Right lobe of liver (tissue), 6 donors: ENCODE results near the gene OR6A2. TPM values are rescaled to one million over a fixed set of nuclear protein-coding genes. Genes with fewer than 3 reads are reported as not detected.
A peak's percentile ranks its signal among the peaks of the same experiment; 100 is the strongest.

Experiments
- ATAC-seq, 4 donors: fragments of 200-7000 bp; cut with Tn5 transposase; one replicate each; pipeline ENCODE4 v1.9.1; 2020; ENCODE audit warnings: mild to moderate bottlenecking in 4 of 4, moderate library complexity in 4 of 4
- DNase-seq, 3 donors: peaks; one replicate each; pipeline ENCODE4 v3.0.0-alpha.2; 2020
- H3K27ac ChIP-seq, 3 donors: fragments of 200-600 bp; one replicate each; pipeline ENCODE4 v1.8.0; 2022
- H3K27me3 ChIP-seq, 2 donors: fragments of 200-600 bp; one replicate each; pipeline ENCODE4 v1.8.0; 2022
- H3K36me3 ChIP-seq, 4 donors: fragments of 200-600 bp; sonication (generic) in 1 of 4; one replicate each; pipeline versions ENCODE4 v1.5.1 to v1.8.0; 2017 to 2022; ENCODE audit warnings: control low read depth in 1 of 4
- H3K4me1 ChIP-seq, 4 donors: fragments of 200-600 bp; sonication (generic) in 1 of 4; one replicate each; pipeline versions ENCODE4 v1.5.1 to v1.8.0; 2017 to 2022; ENCODE audit warnings: control low read depth in 1 of 4
- H3K4me3 ChIP-seq, 3 donors: fragments of 200-600 bp; one replicate each; pipeline ENCODE4 v1.8.0; 2022
- H3K9me3 ChIP-seq, 4 donors: fragments of 200-600 bp; sonication (generic) in 1 of 4; one replicate each; pipeline versions ENCODE4 v1.5.1 to v1.8.0; 2017 to 2022; ENCODE audit warnings: control low read depth in 1 of 4
- CTCF ChIP-seq, 4 donors: fragments of 200-600 bp in 3 of 4; fragments of 450-650 bp in 1 of 4; IDR thresholded peaks; one replicate each; pipeline versions ENCODE4 v1.5.1 to v1.8.0; 2016 to 2022; ENCODE audit warnings: antibody characterized with exemption in 4 of 4, mild to moderate bottlenecking in 2 of 4
- POLR2A ChIP-seq: fragments of 450-650 bp; IDR thresholded peaks from one replicate; pipeline ENCODE4 v1.6.1; 2017; ENCODE audit warnings: antibody characterized with exemption, mild to moderate bottlenecking
- WGBS: methylation state at CpG from one replicate; pipeline ENCODE4 v1.1.6; 2018; ENCODE audit warnings: low coverage, low lambda C conversion rate; ENCODE audit not compliant: insufficient coverage; ENCODE audit errors: missing lambda C conversion rate; 5-methylcytosine and 5-hydroxymethylcytosine counted together
- intact Hi-C, 2 donors: fragments of 100-400 bp; cut with DNase I; formaldehyde crosslinking; loops; one replicate each; pipeline versions ENCODE4 v1.11.2 to v1.14.1; 2022
- total RNA-seq, 6 experiments: library from RNA; depleted of rRNA in 2 of 6; stranded (reverse); fragments of >200 nt in 2 of 6; fragmentation: NEBNext Ultra II Directional in 3 of 6; extraction: Animal tissue kit (Norgen Biotek cat#: 25700) in 3 of 6; gene quantifications; one replicate each; pipeline versions ENCODE4 v1.1.0 to v1.2.4, GENCODE V29; 2016 to 2023
- donor health status: DM: no; HTN: yes; CAD: no.
- donor health status: DM: no; HTN: no; CAD: no.
- donor health status: DM: no; HTN: no; CAD: no.
- donor health status: DM: no; HTN: yes; CAD: no.
- donor health status: DM: no; HTN: yes; CAD: no.

OR6A2 gene
- total RNA-seq, 6 experiments from 2014 or later = 0.04 to 0.49 TPM; not detected in 4

- Histone ChIP-seq H3K4me3 (no peak overlapping the region), H3K9me3 (no peaks in the 10 kb centered on the region), H3K27me3 (no peaks in the 10 kb centered on the region), H3K27ac (no peak overlapping the region), H3K36me3 (no peaks in the 10 kb centered on the region), H3K4me1 (no peaks in the 10 kb centered on the region)
- ATAC-seq = no peak
- DNase-seq = no peak
- intact Hi-C loops = no loop called here
- TF ChIP-seq POLR2A (no peak), CTCF (IDR thresholded peaks at IDR 0.05) (no peak)
- 49% methylated on average over 4 of the region's 5 CpGs for WGBS
Observed at GRCh38 chr11:6824136-6824823, 24.8 kb upstream of the OR6A2 start.

GRCh38 chr11:6818967-6819366, 19.5 kb upstream of the OR6A2 start:
- WGBS = 40% methylated on average over 2 of the region's 5 CpGs
- no peak for DNase-seq
- no peaks in the 10 kb centered on the region for H3K36me3 ChIP-seq
- no peak for ATAC-seq
- H3K27me3 ChIP-seq = no peaks in the 10 kb centered on the region
- TF ChIP-seq CTCF (IDR thresholded peaks at IDR 0.05) = no peak
- H3K9me3 ChIP-seq = no peaks in the 10 kb centered on the region
- H3K27ac ChIP-seq = no peak overlapping the region
- intact Hi-C loops = no loop called here
- no peaks in the 10 kb centered on the region for H3K4me1 ChIP-seq
- H3K4me3 ChIP-seq = no peak overlapping the region

GRCh38 chr11:6817694-6818093, 18.2 kb upstream of the OR6A2 start:
- no peak for DNase-seq

GRCh38 chr11:6813656-6814055, 14.2 kb upstream of the OR6A2 start:
- DNase-seq (no peak), ATAC-seq (no peak)
- H3K36me3 ChIP-seq = no peaks in the 10 kb centered on the region
- WGBS = 60% methylated on average over 1 of the region's 2 CpGs
- TF ChIP-seq POLR2A = no peak
- TF ChIP-seq CTCF (IDR thresholded peaks at IDR 0.05) = no peak
- no peak overlapping the region for H3K4me3 ChIP-seq
- no peaks in the 10 kb centered on the region for H3K9me3 ChIP-seq
- H3K27me3 ChIP-seq = no peaks in the 10 kb centered on the region
- H3K27ac ChIP-seq = no peak overlapping the region
- intact Hi-C loops = no loop called here
- H3K4me1 ChIP-seq = no peaks in the 10 kb centered on the region

More at GRCh38 chr11:6817694-6818093, 18.2 kb upstream of the OR6A2 start:
- TF ChIP-seq CTCF (IDR thresholded peaks at IDR 0.05) = no peak
- no peak for TF ChIP-seq POLR2A
- H3K27me3 ChIP-seq = no peaks in the 10 kb centered on the region
- ATAC-seq = peak in 1 of 4 donors; percentile 10
- no peaks in the 10 kb centered on the region for H3K36me3 ChIP-seq
- no peaks in the 10 kb centered on the region for H3K4me1 ChIP-seq
- no peak overlapping the region for H3K4me3 ChIP-seq
- no CpG with 5 or more reads among the region's 1 CpG for WGBS
- no peak overlapping the region for H3K27ac ChIP-seq
- no peaks in the 10 kb centered on the region for H3K9me3 ChIP-seq
- intact Hi-C loops = no loop called here
